T-helper 1 cell treated with Interleukin-12 subunit alpha and Interleukin-12 subunit beta and Interleukin-4 antibody, amounts not matched to agents 30 μg/mL and 1 μg/mL, for 36 hours (primary cell): Measurements from ENCODE around the gene GRIP2.

Experiments used
- H3K27ac Mint-ChIP-seq: one replicate; pipeline ENCODE4 v1.8.0; 2021; ENCODE audit warnings: mild to moderate bottlenecking, mixed read lengths
- H3K27me3 Mint-ChIP-seq: one replicate; pipeline ENCODE4 v1.8.0; 2021; ENCODE audit warnings: low read depth, mixed read lengths
- H3K36me3 Mint-ChIP-seq: one replicate; pipeline ENCODE4 v1.8.0; 2021; ENCODE audit warnings: low read depth, mixed read lengths
- H3K4me1 Mint-ChIP-seq: one replicate; pipeline ENCODE4 v1.8.0; 2021; ENCODE audit warnings: low read depth, mixed read lengths
- H3K4me3 Mint-ChIP-seq: one replicate; pipeline ENCODE4 v1.8.0; 2021; ENCODE audit warnings: mild to moderate bottlenecking, moderate library complexity, mixed read lengths
- H3K9me3 Mint-ChIP-seq: one replicate; pipeline ENCODE4 v1.8.0; 2021; ENCODE audit warnings: mixed read lengths

The GRIP2 gene

DNA sequence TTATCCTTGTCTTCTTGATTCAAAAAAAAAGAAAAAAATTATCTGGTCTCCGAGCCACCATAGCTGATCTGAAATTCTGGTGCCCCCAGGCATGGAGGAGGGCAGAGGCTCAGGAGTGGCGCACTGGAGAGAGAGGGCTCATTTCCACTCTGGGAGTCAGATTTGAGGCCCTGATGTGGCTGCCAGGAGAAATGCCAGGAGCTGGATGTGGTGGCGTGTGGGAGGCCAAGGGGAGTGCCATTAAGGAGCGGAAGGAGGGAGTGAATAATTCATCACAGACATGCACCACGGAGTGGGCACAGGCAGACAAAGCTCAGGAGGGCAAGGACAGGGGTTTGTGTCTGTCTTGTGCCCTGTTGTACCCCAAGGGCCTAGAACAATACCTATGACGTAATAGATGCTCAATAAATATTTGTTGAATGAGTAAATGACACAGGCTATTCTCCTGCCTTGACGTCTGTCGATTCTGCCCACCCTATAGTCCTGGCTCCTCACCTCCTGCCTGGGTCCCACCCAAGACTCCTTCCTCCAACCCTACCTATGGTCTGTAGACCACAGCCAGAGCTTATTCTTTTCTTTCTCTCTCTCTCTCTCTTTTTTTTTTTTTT lies 12.0 kb upstream of the GRIP2 start:
- Mint-ChIP-seq H3K4me1 (peaks cover 4% of the 10 kb centered on the region), H3K27ac (no peak overlapping the region), H3K4me3 (no peak overlapping the region), H3K9me3 (no peaks in the 10 kb centered on the region), H3K36me3 (no peaks in the 10 kb centered on the region), H3K27me3 (peaks cover 45% of the 10 kb centered on the region)

DNA sequence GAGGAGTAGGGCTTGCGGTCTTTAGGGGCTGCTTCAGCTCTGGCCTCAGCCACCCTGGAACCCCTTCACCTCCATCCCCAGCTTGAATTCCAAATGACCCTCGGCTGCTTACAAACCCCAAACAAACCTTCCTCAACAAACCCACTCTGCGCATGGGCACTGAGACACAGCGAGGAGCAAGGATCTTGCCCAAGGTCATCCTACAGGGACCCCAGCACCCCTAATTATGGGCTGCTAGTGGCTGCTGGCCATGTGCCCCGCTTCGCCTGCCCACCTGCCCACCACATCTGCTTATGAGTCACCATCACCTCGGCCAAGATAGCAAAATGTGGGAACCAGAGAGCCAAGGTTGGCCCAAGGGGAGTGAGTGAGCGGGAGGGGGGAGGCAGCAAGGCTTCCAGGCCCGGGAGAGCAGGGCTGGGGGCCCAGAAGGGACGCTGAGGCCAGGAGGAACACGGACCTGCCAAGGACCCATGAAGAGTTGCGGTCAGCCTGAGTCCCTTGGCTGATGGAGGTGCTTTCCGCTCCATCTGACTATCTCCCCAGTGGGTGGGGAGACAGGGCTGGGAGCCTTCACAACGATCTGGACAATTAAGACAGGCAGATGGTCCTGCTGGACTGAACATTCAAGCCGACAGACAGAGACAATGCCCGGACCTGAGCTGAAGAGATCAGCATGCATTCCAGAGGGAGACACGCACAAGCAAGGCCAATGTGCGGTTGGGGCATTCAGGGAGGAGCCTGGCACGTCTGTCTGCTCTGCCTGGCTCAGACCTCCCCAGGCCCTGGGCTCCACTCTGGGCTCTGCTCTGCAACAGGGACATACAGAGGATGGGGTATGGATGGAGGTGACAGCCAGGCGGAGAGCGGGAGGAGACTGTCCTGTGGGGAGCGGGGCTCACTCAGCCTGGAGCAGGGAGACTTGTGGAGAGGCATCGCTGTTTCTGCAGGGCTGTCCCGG lies 10.8 kb upstream of the GRIP2 start:
- no peak overlapping the region for H3K27ac Mint-ChIP-seq

DNA sequence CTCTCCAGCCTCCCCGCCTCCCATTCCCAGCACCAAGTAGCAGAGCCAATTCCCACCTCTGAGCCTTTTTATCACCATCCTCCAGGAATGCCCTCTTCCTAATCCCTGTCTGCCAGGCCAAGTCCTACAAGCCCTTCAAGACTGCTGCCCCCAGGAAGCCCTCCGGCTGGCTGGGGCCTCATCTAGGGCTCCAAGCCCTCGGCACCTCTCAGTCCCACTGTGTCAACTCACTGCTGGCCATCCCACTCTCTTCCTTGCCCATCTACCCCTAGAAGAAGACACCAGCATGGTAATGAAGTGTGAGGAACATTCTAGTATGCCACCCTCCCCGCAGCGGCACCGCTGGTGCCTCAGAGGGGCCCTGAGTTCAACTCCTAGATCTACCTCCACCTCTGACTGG lies 10.0 kb upstream of the GRIP2 start:
- H3K4me3 Mint-ChIP-seq = no peak overlapping the region
- H3K9me3 Mint-ChIP-seq = no peaks in the 10 kb centered on the region
- H3K36me3 Mint-ChIP-seq = no peaks in the 10 kb centered on the region
- peaks cover 1% of the 10 kb centered on the region for H3K4me1 Mint-ChIP-seq
- peaks cover 30% of the 10 kb centered on the region for H3K27me3 Mint-ChIP-seq
- no peak overlapping the region for H3K27ac Mint-ChIP-seq

More for the DNA sequence above, 10.8 kb upstream of the GRIP2 start:
- Mint-ChIP-seq H3K27me3 (peaks cover 35% of the 10 kb centered on the region), H3K36me3 (no peaks in the 10 kb centered on the region), H3K4me1 (peaks cover 1% of the 10 kb centered on the region), H3K4me3 (no peak overlapping the region), H3K9me3 (no peaks in the 10 kb centered on the region)

DNA sequence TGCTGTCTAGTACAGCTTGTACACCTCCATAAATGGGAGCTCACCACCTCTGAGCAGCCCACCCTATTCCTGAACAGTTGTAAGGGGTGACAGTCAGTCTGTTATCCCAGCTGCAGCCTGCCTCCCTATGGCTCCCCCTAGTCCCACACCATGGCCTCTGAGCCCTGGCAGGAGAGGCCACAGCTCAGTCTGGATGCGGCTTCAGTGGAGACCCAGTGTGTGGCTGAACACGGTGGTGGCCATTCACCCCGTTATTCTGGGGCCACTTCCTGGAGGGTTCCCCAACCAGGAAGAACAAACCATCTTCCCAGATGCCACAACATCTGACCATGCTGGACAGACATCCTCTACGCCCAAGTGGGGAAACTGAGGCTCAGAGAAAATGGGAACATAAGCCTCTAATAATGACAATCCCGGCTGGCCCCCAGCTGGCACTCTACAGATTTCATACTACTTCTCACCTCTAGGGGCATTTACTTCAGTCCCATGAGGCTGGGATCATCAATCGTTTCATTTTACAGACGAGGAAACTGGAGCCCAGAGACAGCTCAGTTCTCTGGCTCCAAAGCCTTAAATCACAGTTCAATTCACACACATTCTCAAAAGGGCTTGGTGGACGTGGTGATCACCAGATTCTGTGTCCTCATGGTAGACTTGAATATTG lies 9.2 kb upstream of the GRIP2 start:
- no peaks in the 10 kb centered on the region for H3K36me3 Mint-ChIP-seq
- peaks cover 1% of the 10 kb centered on the region for H3K4me1 Mint-ChIP-seq
- H3K27ac Mint-ChIP-seq = no peak overlapping the region
- no peaks in the 10 kb centered on the region for H3K9me3 Mint-ChIP-seq
- peaks cover 26% of the 10 kb centered on the region for H3K27me3 Mint-ChIP-seq
- no peak overlapping the region for H3K4me3 Mint-ChIP-seq

DNA sequence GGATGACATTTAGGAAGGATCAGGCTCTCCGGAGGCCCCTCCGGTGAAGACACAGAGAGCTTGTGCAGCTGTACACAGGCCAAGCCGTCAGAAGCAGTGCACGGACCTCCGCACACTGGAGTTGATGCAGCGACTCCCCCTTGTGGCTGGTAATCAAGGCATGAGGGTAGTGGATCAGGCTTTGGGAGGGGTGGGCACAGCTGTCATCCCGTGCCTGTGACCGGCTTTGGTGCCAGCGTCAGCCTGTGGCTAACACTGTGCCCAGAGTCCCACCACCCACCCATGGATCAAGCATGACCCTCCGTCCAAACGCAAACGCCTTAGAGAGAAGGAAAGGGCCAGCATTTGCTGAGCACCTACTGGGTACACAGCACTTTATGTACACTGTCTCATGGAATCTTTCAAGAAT lies 8.2 kb upstream of the GRIP2 start:
- no peaks in the 10 kb centered on the region for H3K4me1 Mint-ChIP-seq
- H3K36me3 Mint-ChIP-seq = no peaks in the 10 kb centered on the region
- H3K4me3 Mint-ChIP-seq = no peak overlapping the region
- no peak overlapping the region for H3K27ac Mint-ChIP-seq
- H3K9me3 Mint-ChIP-seq = no peaks in the 10 kb centered on the region
- H3K27me3 Mint-ChIP-seq = peaks cover 20% of the 10 kb centered on the region

DNA sequence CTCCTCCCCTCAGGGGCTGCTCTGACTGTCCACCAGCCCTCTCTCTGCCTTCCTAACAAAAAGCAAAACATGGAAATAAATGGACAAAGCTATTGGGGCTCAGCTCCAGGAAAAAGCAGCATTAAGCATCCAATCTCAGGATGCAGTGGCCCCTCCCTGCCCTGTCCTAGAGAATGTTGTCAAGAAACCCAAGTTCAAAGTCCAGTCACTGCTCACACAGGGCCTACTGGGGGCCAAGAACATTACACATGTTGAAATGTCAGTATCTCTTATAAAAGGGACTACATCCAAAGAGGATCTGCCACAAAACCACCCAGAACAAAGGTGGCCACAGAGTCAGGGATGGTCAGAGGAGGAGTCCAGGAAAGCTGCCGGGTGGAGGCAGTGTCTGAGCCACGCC lies 7.6 kb upstream of the GRIP2 start:
- Mint-ChIP-seq H3K4me3 (no peak overlapping the region), H3K9me3 (no peaks in the 10 kb centered on the region), H3K27ac (no peak overlapping the region), H3K36me3 (no peaks in the 10 kb centered on the region), H3K4me1 (no peaks in the 10 kb centered on the region), H3K27me3 (peaks cover 17% of the 10 kb centered on the region)

DNA sequence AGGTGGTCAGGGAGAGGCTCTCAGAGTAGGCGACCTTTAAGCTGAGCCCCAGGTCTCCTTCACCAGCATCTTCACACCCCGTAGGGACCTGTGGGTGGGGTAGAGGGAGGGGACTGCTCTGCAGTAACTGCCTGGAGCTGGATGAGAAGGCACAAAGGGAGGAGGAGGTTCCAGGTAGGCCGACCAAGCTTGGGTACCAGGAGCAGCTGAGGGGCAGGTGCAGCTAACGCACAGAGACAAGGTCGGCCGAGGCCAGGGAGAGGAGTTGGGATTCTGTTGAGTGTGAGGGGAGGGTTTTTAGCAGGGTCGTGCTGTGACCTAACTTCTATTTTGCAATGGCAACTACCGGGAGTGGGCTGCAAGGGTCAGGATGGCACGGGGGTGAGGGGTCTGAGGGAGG lies 5.9 kb upstream of the GRIP2 start:
- Mint-ChIP-seq H3K9me3 (no peaks in the 10 kb centered on the region), H3K4me3 (no peak overlapping the region), H3K27ac (no peak overlapping the region), H3K27me3 (peaks cover 14% of the 10 kb centered on the region), H3K4me1 (no peaks in the 10 kb centered on the region), H3K36me3 (no peaks in the 10 kb centered on the region)

DNA sequence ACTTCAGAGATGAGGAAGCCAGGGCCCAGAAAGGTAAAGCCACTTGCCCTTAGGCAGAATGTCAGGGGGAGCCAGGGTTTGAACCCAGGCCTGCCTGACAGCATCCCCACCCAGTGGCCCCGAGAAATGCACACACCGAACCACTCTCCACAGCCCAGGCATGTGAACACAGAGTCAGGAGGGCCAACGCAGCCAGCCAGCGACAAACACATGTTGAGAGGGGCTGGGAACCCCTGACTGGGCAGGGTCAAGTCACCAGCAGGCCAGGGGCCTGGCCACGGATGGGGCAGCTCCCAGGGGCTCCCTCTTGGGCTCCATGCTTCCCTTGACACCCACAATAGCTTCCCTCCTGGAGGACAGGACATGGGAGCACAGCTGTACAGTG lies 5.1 kb upstream of the GRIP2 start:
- Mint-ChIP-seq H3K27me3 (peaks cover 14% of the 10 kb centered on the region), H3K4me3 (no peak overlapping the region), H3K36me3 (no peaks in the 10 kb centered on the region), H3K9me3 (no peaks in the 10 kb centered on the region), H3K27ac (no peak overlapping the region), H3K4me1 (no peaks in the 10 kb centered on the region)

DNA sequence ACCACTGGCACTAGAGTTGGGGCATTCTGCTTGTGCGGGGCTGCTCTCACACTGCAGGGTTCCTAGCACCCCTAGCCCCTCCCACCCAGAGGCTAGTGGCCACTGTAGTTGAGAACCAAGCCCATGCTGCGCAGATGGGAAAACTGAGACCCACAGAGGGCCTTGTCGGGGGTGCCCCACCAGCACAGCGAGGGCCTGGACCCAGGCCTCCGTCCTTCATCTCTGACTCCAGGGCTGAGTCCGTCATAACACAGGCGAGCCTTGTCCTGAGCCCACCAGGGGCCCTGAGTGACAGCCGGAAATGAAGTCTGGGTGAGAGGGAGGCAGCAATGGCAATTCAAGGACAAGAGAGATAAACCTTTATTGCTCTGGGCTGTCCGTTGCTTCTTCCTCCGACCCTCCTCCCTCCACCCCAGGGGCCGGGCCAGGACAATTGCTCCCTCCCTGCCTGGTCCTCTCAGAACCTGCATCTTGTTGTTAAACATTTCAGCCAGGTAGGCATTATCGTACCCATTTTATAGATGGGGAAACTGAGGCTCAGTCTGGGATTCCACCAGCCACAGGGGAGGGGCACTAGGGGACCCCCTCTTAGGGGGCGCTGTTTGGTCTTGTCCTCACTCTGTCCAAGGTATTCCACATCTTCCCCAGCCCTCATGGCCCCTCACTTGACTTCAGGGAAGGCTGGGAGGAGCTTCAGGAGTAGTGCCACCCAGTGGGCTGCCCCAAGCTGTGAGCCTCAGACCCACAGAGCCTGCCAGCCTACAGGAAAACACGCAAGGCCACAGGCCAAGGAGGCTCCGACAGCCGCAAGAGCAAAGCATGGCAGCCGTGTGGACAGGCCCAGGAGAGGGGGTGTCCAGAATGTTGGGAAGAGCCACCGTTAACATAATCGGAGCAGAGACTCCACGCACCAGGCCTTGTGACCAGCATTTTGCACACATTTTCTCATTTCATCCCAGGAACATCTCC lies 4.4 kb upstream of the GRIP2 start:
- Mint-ChIP-seq H3K9me3 (no peaks in the 10 kb centered on the region), H3K27me3 (peaks cover 14% of the 10 kb centered on the region), H3K4me3 (no peak overlapping the region), H3K36me3 (no peaks in the 10 kb centered on the region), H3K27ac (no peak overlapping the region), H3K4me1 (no peaks in the 10 kb centered on the region)

DNA sequence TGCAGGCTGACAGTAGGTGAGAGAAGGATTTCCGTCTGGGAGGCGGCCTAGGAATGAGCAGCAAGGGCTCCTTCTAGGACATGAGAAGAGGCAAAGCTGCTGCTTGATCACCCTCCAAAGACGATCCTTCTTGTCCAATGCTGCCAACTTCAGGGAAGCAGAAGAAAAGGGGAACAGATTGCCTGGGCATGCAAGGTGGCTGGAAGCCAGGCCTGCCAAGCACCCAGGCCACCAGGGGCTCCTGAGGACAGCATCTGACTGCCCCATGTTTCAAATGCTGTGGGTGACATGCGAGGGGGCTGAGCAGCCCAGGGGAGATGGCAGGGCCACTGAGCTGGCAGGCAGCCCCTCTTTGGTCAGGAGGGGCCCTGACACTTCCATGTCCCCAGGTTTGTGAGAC lies 3.3 kb upstream of the GRIP2 start:
- H3K27me3 Mint-ChIP-seq = peaks cover 10% of the 10 kb centered on the region
- no peak overlapping the region for H3K4me3 Mint-ChIP-seq
- no peak overlapping the region for H3K27ac Mint-ChIP-seq
- H3K4me1 Mint-ChIP-seq = no peaks in the 10 kb centered on the region
- no peaks in the 10 kb centered on the region for H3K36me3 Mint-ChIP-seq
- H3K9me3 Mint-ChIP-seq = no peaks in the 10 kb centered on the region

DNA sequence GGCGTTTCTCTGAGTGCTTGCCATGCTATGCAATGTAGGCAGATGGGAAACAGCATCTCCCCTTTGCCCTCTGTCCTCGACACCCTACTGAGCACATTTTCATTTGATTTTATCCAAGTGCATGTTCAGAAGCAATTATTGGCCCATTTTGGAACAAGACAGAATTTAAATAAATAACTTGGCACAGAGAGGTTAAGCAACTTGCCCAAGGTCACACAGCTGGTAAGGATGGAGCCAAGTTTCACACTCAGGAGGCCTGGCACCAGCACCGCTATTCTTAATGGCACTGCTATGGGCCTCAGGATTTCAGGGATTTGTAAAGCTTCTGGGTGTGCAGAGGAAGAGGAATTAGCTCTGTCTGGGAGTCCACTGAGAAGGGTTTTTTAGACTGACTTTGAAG lies 2.5 kb upstream of the GRIP2 start:
- Mint-ChIP-seq H3K27ac (no peak overlapping the region), H3K9me3 (no peaks in the 10 kb centered on the region), H3K36me3 (no peaks in the 10 kb centered on the region), H3K27me3 (peaks cover 2% of the 10 kb centered on the region), H3K4me1 (no peaks in the 10 kb centered on the region), H3K4me3 (no peak overlapping the region)

DNA sequence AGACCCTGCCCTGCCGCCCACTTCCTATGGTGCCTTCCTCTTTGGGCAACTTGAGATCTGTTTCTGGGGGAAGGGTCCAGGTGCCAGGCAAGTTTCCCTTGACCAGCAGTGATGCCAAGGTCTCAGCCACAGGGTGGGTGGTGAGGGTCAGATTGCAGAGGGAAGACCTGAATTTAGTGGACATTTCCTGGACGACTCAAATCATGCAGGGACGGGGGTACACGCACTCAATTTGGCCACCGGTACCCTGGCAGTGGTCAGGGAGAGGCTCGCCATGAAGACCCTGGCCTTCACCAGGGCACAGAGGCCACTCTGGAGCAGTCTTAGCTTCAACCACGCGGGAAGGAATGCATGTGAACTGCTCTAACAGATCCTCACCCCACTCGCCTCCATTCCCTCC lies 1.5 kb upstream of the GRIP2 start:
- no peaks in the 10 kb centered on the region for H3K27me3 Mint-ChIP-seq
- no peak overlapping the region for H3K4me3 Mint-ChIP-seq
- H3K9me3 Mint-ChIP-seq = no peaks in the 10 kb centered on the region
- H3K27ac Mint-ChIP-seq = no peak overlapping the region
- H3K4me1 Mint-ChIP-seq = no peaks in the 10 kb centered on the region
- H3K36me3 Mint-ChIP-seq = no peaks in the 10 kb centered on the region

DNA sequence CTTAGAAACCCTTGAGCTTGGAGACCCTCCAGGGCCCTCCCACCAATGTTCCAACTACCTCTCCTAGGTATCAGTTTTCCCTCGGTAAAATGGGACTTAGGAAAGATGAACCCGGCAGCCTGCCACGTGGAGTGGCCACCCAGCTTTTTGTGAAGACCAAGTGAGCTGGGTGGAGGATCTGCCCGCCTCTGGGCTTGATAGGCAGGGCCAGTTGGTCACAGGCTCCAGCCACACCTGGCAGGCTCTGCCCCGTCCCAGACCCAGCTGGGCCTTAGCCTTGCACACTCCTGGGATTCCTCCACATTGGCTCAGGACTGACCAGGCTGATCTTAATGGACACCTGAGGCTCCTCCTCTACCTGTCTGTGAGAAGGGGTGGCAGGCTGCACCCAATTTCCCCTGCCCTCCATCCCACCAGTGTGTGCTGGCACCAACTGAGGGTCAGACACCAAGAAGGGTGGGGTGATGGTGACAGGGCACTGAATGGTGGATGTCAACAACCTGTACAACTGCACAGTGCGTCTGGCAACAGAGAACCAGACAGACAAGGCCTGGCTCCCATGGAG lies 761 bp upstream of the GRIP2 start:
- Mint-ChIP-seq H3K4me3 (no peak overlapping the region), H3K4me1 (no peaks in the 10 kb centered on the region), H3K27me3 (no peaks in the 10 kb centered on the region), H3K9me3 (no peaks in the 10 kb centered on the region), H3K36me3 (no peaks in the 10 kb centered on the region), H3K27ac (no peak overlapping the region)

DNA sequence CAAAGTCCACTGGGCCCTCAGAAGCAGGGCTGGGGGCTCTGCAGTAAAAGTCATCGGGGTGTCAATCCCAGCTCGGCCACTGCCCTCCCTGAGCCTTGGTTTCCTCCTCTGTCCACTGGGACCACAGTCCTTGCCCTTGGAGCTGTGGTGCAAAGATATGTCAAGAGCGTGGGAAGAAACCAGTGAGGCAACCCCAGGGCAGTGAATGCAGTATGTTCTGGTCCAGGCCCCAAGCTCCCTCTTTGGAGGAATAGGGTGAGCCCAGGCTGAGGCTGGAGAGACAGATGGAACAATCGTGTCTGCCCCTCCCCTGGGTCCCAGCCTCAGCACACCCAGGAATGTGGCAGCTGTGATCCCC lies 779 bp downstream of the GRIP2 start:
- Mint-ChIP-seq H3K4me3 (no peak overlapping the region), H3K36me3 (no peaks in the 10 kb centered on the region), H3K4me1 (no peaks in the 10 kb centered on the region), H3K27me3 (no peaks in the 10 kb centered on the region), H3K27ac (no peak overlapping the region), H3K9me3 (no peaks in the 10 kb centered on the region)
